BE2C (cell line): ENCODE results near the gene SPCS3.

Experiments used
- DNase-seq: peaks from one replicate; pipeline ENCODE4 v3.0.0-alpha.2; 2020
- H3K27me3 ChIP-seq: fragments of 250-450 bp; sonication (Bioruptor Pico); 2 replicates; pipeline ENCODE4 v1.5.1; 2020; ENCODE audit warnings: mild to moderate bottlenecking
- H3K36me3 ChIP-seq: fragments of 250-450 bp; sonication (Bioruptor Pico); 2 replicates; pipeline ENCODE4 v1.5.1; 2020; ENCODE audit warnings: mild to moderate bottlenecking
- H3K4me1 ChIP-seq: fragments of 250-450 bp; sonication (Bioruptor Pico); 2 replicates; pipeline ENCODE4 v1.5.1; 2020
- H3K4me3 ChIP-seq: 2 replicates; pipeline ENCODE4 v1.5.1; 2011; ENCODE audit warnings: low read depth, low read length
- H3K9me3 ChIP-seq: fragments of 250-450 bp; sonication (Bioruptor Pico); 2 replicates; pipeline ENCODE4 v1.5.1; 2020
- CTCF ChIP-seq: IDR thresholded peaks from 2 replicates; pipeline ENCODE4 v1.5.1; 2012; ENCODE audit warnings: mild to moderate bottlenecking, low read depth, low read length

SPCS3 gene

GRCh38 chr4:176367771-176368465 lies 48.2 kb downstream of the SPCS3 start:
- Histone ChIP-seq H3K27me3 (no peaks in the 10 kb centered on the region), H3K4me3 (no peak overlapping the region)
- no peak for TF ChIP-seq CTCF

GRCh38 chr4:176376032-176376614 lies 56.4 kb downstream of the SPCS3 start:
- no peak for DNase-seq
- Histone ChIP-seq H3K27me3 (no peaks in the 10 kb centered on the region), H3K36me3 (no peaks in the 10 kb centered on the region), H3K4me1 (no peaks in the 10 kb centered on the region), H3K9me3 (no peaks in the 10 kb centered on the region), H3K4me3 (no peak overlapping the region)
- TF ChIP-seq CTCF: peak; percentile 46; the same call in 1 of the 2 replicates

More at GRCh38 chr4:176367771-176368465, 48.2 kb downstream of the SPCS3 start:
- no peaks in the 10 kb centered on the region for H3K9me3 ChIP-seq
- no peaks in the 10 kb centered on the region for H3K36me3 ChIP-seq
- H3K4me1 ChIP-seq: no peaks in the 10 kb centered on the region
- DNase-seq: no peak

- TF ChIP-seq CTCF: peak; percentile 46
- Histone ChIP-seq H3K36me3 (no peaks in the 10 kb centered on the region), H3K27me3 (no peaks in the 10 kb centered on the region), H3K9me3 (no peaks in the 10 kb centered on the region), H3K4me3 (no peak overlapping the region), H3K4me1 (no peaks in the 10 kb centered on the region)
- no peak for DNase-seq
These were observed 58.0 kb downstream of the SPCS3 start for GRCh38 chr4:176377780-176378179.

GRCh38 chr4:176380352-176381157 lies 60.8 kb downstream of the SPCS3 start:
- H3K27me3 ChIP-seq: no peaks in the 10 kb centered on the region
- H3K4me3 ChIP-seq: no peak overlapping the region
- no peaks in the 10 kb centered on the region for H3K4me1 ChIP-seq
- DNase-seq: no peak
- no peak for TF ChIP-seq CTCF
- H3K36me3 ChIP-seq: no peaks in the 10 kb centered on the region
- no peaks in the 10 kb centered on the region for H3K9me3 ChIP-seq
